ENCODE data around the gene LRP1B.

DNA sequence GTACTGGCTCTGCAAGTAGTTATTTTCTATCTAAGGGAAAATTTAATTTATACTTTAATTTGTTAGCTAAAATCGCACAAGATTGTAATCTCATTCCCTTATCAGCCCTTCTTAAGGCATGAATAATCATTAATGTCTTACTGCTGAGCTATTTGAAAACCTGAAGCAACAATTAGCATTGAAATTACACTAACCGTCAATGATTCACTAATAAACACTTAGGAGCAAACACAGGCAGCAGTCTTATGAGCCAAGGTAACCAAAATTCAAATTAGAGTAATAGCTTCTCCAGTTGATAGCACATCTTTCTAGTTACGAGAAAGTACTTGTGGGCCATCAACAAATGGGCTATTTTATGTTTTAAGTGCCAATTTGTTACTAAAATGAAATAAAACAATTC, 1289.7 kb downstream of the LRP1B start:
- TF ChIP-seq CTCF (IDR thresholded peaks at IDR 0.05 in 4 of 5, conservative IDR thresholded peaks at IDR 0.05 in 1 of 5) (no peak), POLR2A (IDR thresholded peaks at IDR 0.05) (no peak)
